ENCODE data around the gene GP1BB. TPM values are rescaled to one million over a fixed set of nuclear protein-coding genes. Genes with fewer than 3 reads are reported as not detected.

The GP1BB gene
- total RNA-seq, 1 experiment from 2014 or later: 3.6 TPM

GRCh38 chr22:19689408-19689807, 33.9 kb upstream of the GP1BB start:
- DNase-seq (ENCODE audit: low read depth, low spot score) (no peak), ATAC-seq (no peak)
- intact Hi-C loops (cut with micrococcal nuclease; ENCODE audit: unreplicated experiment) (no loop called here), in situ Hi-C loops (cut with HindIII; ENCODE audit: low pct_unique_long_range_greater_than_20kb, low sequenced_read_pairs) (no loop called here)
- no peaks in the 10 kb centered on the region for H3K36me3 ChIP-seq (ENCODE audit: control insufficient read depth, insufficient read depth, low read length)
- H3K4me3 ChIP-seq (ENCODE audit: low read depth in 2 of 2, low read length in 2 of 2): no peak overlapping the region
- peaks cover 7% of the 10 kb centered on the region; the same call in 1 of the 2 replicates for H3K4me1 ChIP-seq (ENCODE audit: control insufficient read depth, insufficient read depth, low read length)
- no peaks in the 10 kb centered on the region for H3K9me3 ChIP-seq (ENCODE audit: control insufficient read depth, insufficient read depth, low read depth, low read length)
- POLR2A ChIA-PET: no interaction called here
- no peaks in the 10 kb centered on the region for H3K27me3 ChIP-seq (ENCODE audit: control insufficient read depth, insufficient read depth, low read length)
- no peak overlapping the region for H3K27ac ChIP-seq (ENCODE audit: low read length)
- TF ChIP-seq POLR2AphosphoS5 (IDR thresholded peaks at IDR 0.05; ENCODE audit: low read depth, low read length) (no peak), SIN3A (IDR thresholded peaks at IDR 0.05; ENCODE audit: borderline replicate concordance, insufficient read depth, low read depth, low read length) (no peak), CTCF (IDR thresholded peaks at IDR 0.05) (no peak), TCF7L2 (IDR thresholded peaks at IDR 0.05; ENCODE audit: low read depth, low read length) (no peak)
- TF ChIP-seq, protein P1, sequence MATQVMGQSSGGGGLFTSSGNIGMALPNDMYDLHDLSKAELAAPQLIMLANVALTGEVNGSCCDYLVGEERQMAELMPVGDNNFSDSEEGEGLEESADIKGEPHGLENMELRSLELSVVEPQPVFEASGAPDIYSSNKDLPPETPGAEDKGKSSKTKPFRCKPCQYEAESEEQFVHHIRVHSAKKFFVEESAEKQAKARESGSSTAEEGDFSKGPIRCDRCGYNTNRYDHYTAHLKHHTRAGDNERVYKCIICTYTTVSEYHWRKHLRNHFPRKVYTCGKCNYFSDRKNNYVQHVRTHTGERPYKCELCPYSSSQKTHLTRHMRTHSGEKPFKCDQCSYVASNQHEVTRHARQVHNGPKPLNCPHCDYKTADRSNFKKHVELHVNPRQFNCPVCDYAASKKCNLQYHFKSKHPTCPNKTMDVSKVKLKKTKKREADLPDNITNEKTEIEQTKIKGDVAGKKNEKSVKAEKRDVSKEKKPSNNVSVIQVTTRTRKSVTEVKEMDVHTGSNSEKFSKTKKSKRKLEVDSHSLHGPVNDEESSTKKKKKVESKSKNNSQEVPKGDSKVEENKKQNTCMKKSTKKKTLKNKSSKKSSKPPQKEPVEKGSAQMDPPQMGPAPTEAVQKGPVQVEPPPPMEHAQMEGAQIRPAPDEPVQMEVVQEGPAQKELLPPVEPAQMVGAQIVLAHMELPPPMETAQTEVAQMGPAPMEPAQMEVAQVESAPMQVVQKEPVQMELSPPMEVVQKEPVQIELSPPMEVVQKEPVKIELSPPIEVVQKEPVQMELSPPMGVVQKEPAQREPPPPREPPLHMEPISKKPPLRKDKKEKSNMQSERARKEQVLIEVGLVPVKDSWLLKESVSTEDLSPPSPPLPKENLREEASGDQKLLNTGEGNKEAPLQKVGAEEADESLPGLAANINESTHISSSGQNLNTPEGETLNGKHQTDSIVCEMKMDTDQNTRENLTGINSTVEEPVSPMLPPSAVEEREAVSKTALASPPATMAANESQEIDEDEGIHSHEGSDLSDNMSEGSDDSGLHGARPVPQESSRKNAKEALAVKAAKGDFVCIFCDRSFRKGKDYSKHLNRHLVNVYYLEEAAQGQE (IDR thresholded peaks at IDR 0.05; ENCODE audit: insufficient read depth in 1 of 2, low read depth in 2 of 2, low read length in 1 of 2): no peak
- no TSS peak for BruUV-seq (replicated peaks)
- CTCF ChIA-PET: interaction anchor here (0.6 kb wide), 2 partner anchors 16 to 299 kb away, joined by 3 to 4 read pairs; no protein-coding TSS in a partner anchor

- TF ChIP-seq CTCF (IDR thresholded peaks at IDR 0.05): no peak
- ChIA-PET POLR2A (no interaction called here), CTCF (interaction anchor here (0.7 to 1.1 kb wide), 2 partner anchors 11 to 110 kb away, joined by 3 to 5 read pairs; no protein-coding TSS in a partner anchor)
- H3K36me3 ChIP-seq (ENCODE audit: control insufficient read depth, insufficient read depth, low read length): no peaks in the 10 kb centered on the region
- peak overlapping the region; percentile 14 to 38; a peak in 3 of 4 replicates for H3K4me3 ChIP-seq (ENCODE audit: low read depth in 2 of 2, low read length in 2 of 2)
- DNase-seq (ENCODE audit: low read depth, low spot score): no peak
- peaks cover 7% of the 10 kb centered on the region; the same call in 1 of the 2 replicates for H3K4me1 ChIP-seq (ENCODE audit: control insufficient read depth, insufficient read depth, low read length)
- intact Hi-C loops (cut with micrococcal nuclease; ENCODE audit: unreplicated experiment): no loop called here
- no peaks in the 10 kb centered on the region for H3K27me3 ChIP-seq (ENCODE audit: control insufficient read depth, insufficient read depth, low read length)
- H3K9me3 ChIP-seq (ENCODE audit: control insufficient read depth, insufficient read depth, low read depth, low read length): no peaks in the 10 kb centered on the region
- BruUV-seq (replicated peaks): no TSS peak
- no peak for ATAC-seq
- no peak overlapping the region for H3K27ac ChIP-seq (ENCODE audit: low read length)
- in situ Hi-C loops (cut with HindIII; ENCODE audit: low pct_unique_long_range_greater_than_20kb, low sequenced_read_pairs): no loop called here
Measured at GRCh38 chr22:19691007-19691720, 32.2 kb upstream of the GP1BB start.
